ENCODE measurements around the gene ZNF710. TPM values are rescaled to one million over a fixed set of nuclear protein-coding genes. Genes with fewer than 3 reads are reported as not detected.

Gene ZNF710
- total and polyA plus RNA-seq, 9 of the 15 experiments (the other 6 are each of a cell fraction or from before 2014, with no cell fraction given): 0.56 to 14.2 (median 5.2) TPM

DNA sequence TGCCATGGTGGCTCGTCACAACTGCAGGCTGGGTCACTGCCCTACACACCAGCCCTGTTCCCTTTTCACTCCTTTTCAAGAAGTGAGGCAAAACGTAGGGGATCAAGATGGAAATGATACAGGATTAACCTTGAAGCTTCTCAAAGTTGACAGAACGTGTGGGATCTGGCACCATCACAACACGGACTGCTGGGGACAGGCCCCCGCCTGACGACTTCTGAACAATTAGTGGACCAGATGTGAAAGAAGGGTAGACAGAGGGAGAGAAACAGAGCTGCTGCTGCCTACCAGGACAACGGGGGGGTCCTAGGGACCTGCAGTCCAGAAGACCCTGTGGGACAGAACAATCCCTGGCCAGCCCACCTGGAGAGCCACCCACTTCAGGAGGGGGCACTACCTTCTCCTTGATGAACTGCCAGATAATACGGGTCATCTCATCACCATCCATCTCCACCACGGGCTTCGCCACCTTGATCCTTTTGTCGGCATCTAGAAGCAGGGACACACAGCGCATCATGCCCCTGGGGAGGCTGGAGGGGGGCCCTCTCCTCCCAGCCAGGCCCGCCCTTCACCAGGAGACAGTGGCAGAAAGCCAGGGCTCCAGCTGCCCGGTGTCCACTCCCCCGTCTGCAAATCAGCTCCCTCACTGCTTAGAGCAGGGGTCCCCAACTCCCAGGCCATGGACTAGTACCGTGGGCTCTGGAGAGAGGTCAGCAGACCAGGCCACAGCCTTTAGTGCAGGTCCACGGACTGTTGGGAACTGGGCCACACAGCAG is 90.2 kb downstream of the ZNF710 start:
- TF ChIP-seq POLR2G (IDR thresholded peaks at IDR 0.05; ENCODE audit: low read depth, low read length): 0 out of 2 replicates have a peak, but pooled peaks have one; percentile 20
- no peak for TF ChIP-seq HNRNPL (IDR thresholded peaks at IDR 0.05; ENCODE audit: low read depth, low read length)
- TF ChIP-seq, protein P1, sequence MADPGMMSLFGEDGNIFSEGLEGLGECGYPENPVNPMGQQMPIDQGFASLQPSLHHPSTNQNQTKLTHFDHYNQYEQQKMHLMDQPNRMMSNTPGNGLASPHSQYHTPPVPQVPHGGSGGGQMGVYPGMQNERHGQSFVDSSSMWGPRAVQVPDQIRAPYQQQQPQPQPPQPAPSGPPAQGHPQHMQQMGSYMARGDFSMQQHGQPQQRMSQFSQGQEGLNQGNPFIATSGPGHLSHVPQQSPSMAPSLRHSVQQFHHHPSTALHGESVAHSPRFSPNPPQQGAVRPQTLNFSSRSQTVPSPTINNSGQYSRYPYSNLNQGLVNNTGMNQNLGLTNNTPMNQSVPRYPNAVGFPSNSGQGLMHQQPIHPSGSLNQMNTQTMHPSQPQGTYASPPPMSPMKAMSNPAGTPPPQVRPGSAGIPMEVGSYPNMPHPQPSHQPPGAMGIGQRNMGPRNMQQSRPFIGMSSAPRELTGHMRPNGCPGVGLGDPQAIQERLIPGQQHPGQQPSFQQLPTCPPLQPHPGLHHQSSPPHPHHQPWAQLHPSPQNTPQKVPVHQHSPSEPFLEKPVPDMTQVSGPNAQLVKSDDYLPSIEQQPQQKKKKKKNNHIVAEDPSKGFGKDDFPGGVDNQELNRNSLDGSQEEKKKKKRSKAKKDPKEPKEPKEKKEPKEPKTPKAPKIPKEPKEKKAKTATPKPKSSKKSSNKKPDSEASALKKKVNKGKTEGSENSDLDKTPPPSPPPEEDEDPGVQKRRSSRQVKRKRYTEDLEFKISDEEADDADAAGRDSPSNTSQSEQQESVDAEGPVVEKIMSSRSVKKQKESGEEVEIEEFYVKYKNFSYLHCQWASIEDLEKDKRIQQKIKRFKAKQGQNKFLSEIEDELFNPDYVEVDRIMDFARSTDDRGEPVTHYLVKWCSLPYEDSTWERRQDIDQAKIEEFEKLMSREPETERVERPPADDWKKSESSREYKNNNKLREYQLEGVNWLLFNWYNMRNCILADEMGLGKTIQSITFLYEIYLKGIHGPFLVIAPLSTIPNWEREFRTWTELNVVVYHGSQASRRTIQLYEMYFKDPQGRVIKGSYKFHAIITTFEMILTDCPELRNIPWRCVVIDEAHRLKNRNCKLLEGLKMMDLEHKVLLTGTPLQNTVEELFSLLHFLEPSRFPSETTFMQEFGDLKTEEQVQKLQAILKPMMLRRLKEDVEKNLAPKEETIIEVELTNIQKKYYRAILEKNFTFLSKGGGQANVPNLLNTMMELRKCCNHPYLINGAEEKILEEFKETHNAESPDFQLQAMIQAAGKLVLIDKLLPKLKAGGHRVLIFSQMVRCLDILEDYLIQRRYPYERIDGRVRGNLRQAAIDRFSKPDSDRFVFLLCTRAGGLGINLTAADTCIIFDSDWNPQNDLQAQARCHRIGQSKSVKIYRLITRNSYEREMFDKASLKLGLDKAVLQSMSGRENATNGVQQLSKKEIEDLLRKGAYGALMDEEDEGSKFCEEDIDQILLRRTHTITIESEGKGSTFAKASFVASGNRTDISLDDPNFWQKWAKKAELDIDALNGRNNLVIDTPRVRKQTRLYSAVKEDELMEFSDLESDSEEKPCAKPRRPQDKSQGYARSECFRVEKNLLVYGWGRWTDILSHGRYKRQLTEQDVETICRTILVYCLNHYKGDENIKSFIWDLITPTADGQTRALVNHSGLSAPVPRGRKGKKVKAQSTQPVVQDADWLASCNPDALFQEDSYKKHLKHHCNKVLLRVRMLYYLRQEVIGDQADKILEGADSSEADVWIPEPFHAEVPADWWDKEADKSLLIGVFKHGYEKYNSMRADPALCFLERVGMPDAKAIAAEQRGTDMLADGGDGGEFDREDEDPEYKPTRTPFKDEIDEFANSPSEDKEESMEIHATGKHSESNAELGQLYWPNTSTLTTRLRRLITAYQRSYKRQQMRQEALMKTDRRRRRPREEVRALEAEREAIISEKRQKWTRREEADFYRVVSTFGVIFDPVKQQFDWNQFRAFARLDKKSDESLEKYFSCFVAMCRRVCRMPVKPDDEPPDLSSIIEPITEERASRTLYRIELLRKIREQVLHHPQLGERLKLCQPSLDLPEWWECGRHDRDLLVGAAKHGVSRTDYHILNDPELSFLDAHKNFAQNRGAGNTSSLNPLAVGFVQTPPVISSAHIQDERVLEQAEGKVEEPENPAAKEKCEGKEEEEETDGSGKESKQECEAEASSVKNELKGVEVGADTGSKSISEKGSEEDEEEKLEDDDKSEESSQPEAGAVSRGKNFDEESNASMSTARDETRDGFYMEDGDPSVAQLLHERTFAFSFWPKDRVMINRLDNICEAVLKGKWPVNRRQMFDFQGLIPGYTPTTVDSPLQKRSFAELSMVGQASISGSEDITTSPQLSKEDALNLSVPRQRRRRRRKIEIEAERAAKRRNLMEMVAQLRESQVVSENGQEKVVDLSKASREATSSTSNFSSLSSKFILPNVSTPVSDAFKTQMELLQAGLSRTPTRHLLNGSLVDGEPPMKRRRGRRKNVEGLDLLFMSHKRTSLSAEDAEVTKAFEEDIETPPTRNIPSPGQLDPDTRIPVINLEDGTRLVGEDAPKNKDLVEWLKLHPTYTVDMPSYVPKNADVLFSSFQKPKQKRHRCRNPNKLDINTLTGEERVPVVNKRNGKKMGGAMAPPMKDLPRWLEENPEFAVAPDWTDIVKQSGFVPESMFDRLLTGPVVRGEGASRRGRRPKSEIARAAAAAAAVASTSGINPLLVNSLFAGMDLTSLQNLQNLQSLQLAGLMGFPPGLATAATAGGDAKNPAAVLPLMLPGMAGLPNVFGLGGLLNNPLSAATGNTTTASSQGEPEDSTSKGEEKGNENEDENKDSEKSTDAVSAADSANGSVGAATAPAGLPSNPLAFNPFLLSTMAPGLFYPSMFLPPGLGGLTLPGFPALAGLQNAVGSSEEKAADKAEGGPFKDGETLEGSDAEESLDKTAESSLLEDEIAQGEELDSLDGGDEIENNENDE (IDR thresholded peaks at IDR 0.05; ENCODE audit: low read depth, low read length): no peak
- TF ChIP-seq, protein P2, sequence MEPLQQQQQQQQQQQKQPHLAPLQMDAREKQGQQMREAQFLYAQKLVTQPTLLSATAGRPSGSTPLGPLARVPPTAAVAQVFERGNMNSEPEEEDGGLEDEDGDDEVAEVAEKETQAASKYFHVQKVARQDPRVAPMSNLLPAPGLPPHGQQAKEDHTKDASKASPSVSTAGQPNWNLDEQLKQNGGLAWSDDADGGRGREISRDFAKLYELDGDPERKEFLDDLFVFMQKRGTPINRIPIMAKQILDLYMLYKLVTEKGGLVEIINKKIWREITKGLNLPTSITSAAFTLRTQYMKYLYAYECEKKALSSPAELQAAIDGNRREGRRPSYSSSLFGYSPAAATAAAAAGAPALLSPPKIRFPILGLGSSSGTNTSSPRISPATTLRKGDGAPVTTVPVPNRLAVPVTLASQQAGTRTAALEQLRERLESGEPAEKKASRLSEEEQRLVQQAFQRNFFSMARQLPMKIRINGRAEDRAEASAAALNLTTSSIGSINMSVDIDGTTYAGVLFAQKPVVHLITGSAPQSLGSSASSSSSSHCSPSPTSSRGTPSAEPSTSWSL (CRISPR knock-in tag; IDR thresholded peaks at IDR 0.05; ENCODE audit: borderline replicate concordance): no peak
- 0 out of 2 replicates have a peak, but pooled peaks cover 5% of the 10 kb centered on the region for H4K20me1 ChIP-seq (replicated peaks; ENCODE audit: control insufficient read depth, insufficient read depth, low read length)
- intact Hi-C loops (cut with micrococcal nuclease): no loop called here
- H3K4me1 ChIP-seq (replicated peaks in 1 of 2; ENCODE audit: control insufficient read depth in 2 of 2, insufficient read depth in 2 of 2, low read length in 2 of 2): peaks cover 4 to 11% of the 10 kb centered on the region in 2 experiments; a peak in 4 of 5 replicates
- H3K9me3 ChIP-seq (replicated peaks; ENCODE audit: control insufficient read depth, insufficient read depth, low read depth, low read length): no peaks in the 10 kb centered on the region
- ChIA-PET CTCF (ENCODE audit: low intra/inter-chr PET ratio) (no interaction called here), POLR2A (interaction anchor here (0.6 to 1.8 kb wide), 4 partner anchors 11 to 197 kb away, joined by 3 to 5 read pairs (median 4); partner anchors contain the start of genes AP3S2 and IDH2)
- no peaks in the 10 kb centered on the region for H3K9me1 ChIP-seq (ENCODE audit: control insufficient read depth, insufficient read depth, low read length)
- peak overlapping the region in 1 of 2 experiments; percentile 6; a peak in 1 of 4 replicates for H3K9ac ChIP-seq (ENCODE audit: insufficient read depth in 1 of 2, low read depth in 2 of 2, low read length in 2 of 2)
- H3K4me2 ChIP-seq (ENCODE audit: insufficient read depth, low read length): no peak overlapping the region
- H3K4me3 ChIP-seq: no peak overlapping the region
- no peak overlapping the region for H3K27ac ChIP-seq (ENCODE audit: extremely low read depth, low read depth, low read length)
- no peaks in the 10 kb centered on the region; the same call in 2 of the 3 replicates for H3K79me2 ChIP-seq (ENCODE audit: control insufficient read depth, insufficient read depth, low read length)
- DNase-seq (ENCODE audit: extremely low read depth in 1 of 4, low spot score in 3 of 4) (no peak), FAIRE-seq (no peak), ATAC-seq (no peak)
- H2AFZ ChIP-seq (ENCODE audit: low read depth, low read length): no peak overlapping the region
- in situ Hi-C loops (cut with MboI): loop anchor here (10.0 kb wide), 1 partner anchor 337 kb away; the partner anchor contains the start of gene MESP1
- no TSS peak for BruUV-seq (replicated peaks)
- H3K27me3 ChIP-seq (ENCODE audit: control insufficient read depth in 2 of 2, insufficient read depth in 2 of 2, low read length in 2 of 2): no peaks in the 10 kb centered on the region
- peaks cover 25% of the 10 kb centered on the region; the same call in 2 of the 3 replicates for H3K36me3 ChIP-seq (ENCODE audit: control insufficient read depth, insufficient read depth, low read length)
- 64% methylated on average over 15 of the region's 17 CpGs for WGBS (ENCODE audit: insufficient coverage, low coverage, missing lambda C conversion rate)

Data from K562 (cell line).